HCT116 (cell line): Measurements from ENCODE around the gene SPTB. TPM values are rescaled to one million over a fixed set of nuclear protein-coding genes. Genes with fewer than 3 reads are reported as not detected.

ENCODE experiments used
- ATAC-seq: fragments of 200-7000 bp; cut with Tn5 transposase; 2 replicates; pipeline ENCODE4 v1.9.1; 2020; ENCODE audit warnings: mild to moderate bottlenecking, moderate library complexity
- BruUV-seq: library from RNA; stranded (reverse); fragments of 400-500 nt; replicated peaks from 2 replicates; lab custom pipeline; 2021; lab: Mats Ljungman, UMichigan
- CTCF ChIA-PET: fragments of 300-600 bp; sonication (Branson Sonifier 250); formaldehyde crosslinking; loops from one replicate; lab custom pipeline; 2021; ENCODE audit warnings: antibody characterized with exemption; lab: Charles Lee
- POLR2A ChIA-PET: fragments of 300-600, 350-600 bp; sonication (Branson Sonifier 250); formaldehyde crosslinking; loops from one replicate; lab custom pipeline; 2021; ENCODE audit warnings: antibody characterized with exemption; lab: Charles Lee
- RAD21 ChIA-PET, 2 experiments: fragments of 300-600 bp; sonication (Branson Sonifier 250); formaldehyde crosslinking; loops; one replicate each; lab custom pipeline; 2023; ENCODE audit warnings: low total read pairs in 2 of 2; ENCODE audit not compliant: uncharacterized antibody in 2 of 2, unreplicated experiment in 2 of 2, low non-redundant PET in 1 of 2; lab: Charles Lee
- DNase-seq: peaks from one replicate; pipeline ENCODE4 v3.0.0-alpha.2; 2010; ENCODE audit warnings: low read depth, low spot score
- H2AFZ ChIP-seq: fragments of 200-600 bp; shearing (Covaris generic), sonication (generic); 2 replicates; pipeline ENCODE4 v1.6.1; 2017; ENCODE audit warnings: low read depth, mixed run types, mixed read lengths, antibody characterized with exemption, low read length; ENCODE audit not compliant: poor library complexity, severe bottlenecking
- H3K27ac ChIP-seq: 2 replicates; pipeline ENCODE4 v1.5.1; 2012; ENCODE audit warnings: low read depth, low read length
- H3K27me3 ChIP-seq: fragments of 200-600 bp; sonication (generic); 2 replicates; pipeline ENCODE4 v1.6.1; 2016; ENCODE audit warnings: mixed run types, low read length, mixed read lengths; ENCODE audit not compliant: insufficient read depth
- H3K36me3 ChIP-seq, 2 experiments: fragments of 200-500 bp in 1 of 2; fragments of 200-600 bp in 1 of 2; sonication (Bioruptor generic) in 1 of 2; sonication (generic) in 1 of 2; 2 replicates each; pipeline versions ENCODE4 v1.5.1 to v1.6.1; 2014 to 2016; ENCODE audit warnings: low read length in 2 of 2, inconsistent platforms in 1 of 2, mixed read lengths in 1 of 2, mixed run types in 1 of 2; ENCODE audit not compliant: insufficient read depth in 2 of 2, control insufficient read depth in 1 of 2
- H3K4me1 ChIP-seq, 2 experiments: fragments of 200-600 bp in 1 of 2; sonication (generic) in 1 of 2; 2 replicates each; pipeline versions ENCODE4 v1.5.1 to v1.6.1; 2012 to 2017; ENCODE audit warnings: low read length in 2 of 2, inconsistent platforms in 1 of 2, mild to moderate bottlenecking in 1 of 2, mixed read lengths in 1 of 2, mixed run types in 1 of 2, moderate library complexity in 1 of 2; ENCODE audit not compliant: insufficient read depth in 2 of 2, control insufficient read depth in 1 of 2
- H3K4me2 ChIP-seq: fragments of 200-600 bp; sonication (generic); 2 replicates; pipeline ENCODE4 v1.6.1; 2017; ENCODE audit warnings: mixed run types, low read length, mixed read lengths
- H3K4me3 ChIP-seq, 2 experiments: fragments of 200-600 bp in 1 of 2; sonication (generic) in 1 of 2; replicated peaks in 1 of 2; 2 replicates each; pipeline ENCODE4 v1.5.1; 2011 to 2016; ENCODE audit warnings: low read length in 2 of 2, control low read depth in 1 of 2, low read depth in 1 of 2, mild to moderate bottlenecking in 1 of 2, mixed read lengths in 1 of 2, mixed run types in 1 of 2
- H3K79me2 ChIP-seq: fragments of 200-600 bp; sonication (generic); 2 replicates; pipeline ENCODE4 v1.6.1; 2017; ENCODE audit warnings: mild to moderate bottlenecking, mixed run types, low read length, moderate library complexity, mixed read lengths; ENCODE audit not compliant: insufficient read depth
- H3K9ac ChIP-seq: fragments of 200-600 bp; sonication (generic); 2 replicates; pipeline ENCODE4 v1.6.1; 2016; ENCODE audit warnings: low read length, mixed read lengths
- H3K9me2 ChIP-seq: fragments of 200-600 bp; sonication (generic), shearing (Covaris generic); 2 replicates; pipeline ENCODE4 v1.6.1; 2017; ENCODE audit warnings: mixed run types, mild to moderate bottlenecking, moderate library complexity; ENCODE audit not compliant: insufficient read depth
- H3K9me3 ChIP-seq, 2 experiments: fragments of 200-500 bp in 1 of 2; fragments of 200-600 bp in 1 of 2; sonication (Bioruptor generic) in 1 of 2; sonication (generic) in 1 of 2; 2 replicates each; pipeline ENCODE4 v1.6.1; 2014 to 2017; ENCODE audit warnings: low read length in 2 of 2, mixed read lengths in 2 of 2, inconsistent platforms in 1 of 2, low read depth in 1 of 2, mild to moderate bottlenecking in 1 of 2, mixed run types in 1 of 2, moderate library complexity in 1 of 2; ENCODE audit not compliant: control insufficient read depth in 1 of 2, insufficient read depth in 1 of 2
- H4K20me1 ChIP-seq: fragments of 200-600 bp; sonication (generic), shearing (Covaris generic); 2 replicates; pipeline ENCODE4 v1.6.1; 2017; ENCODE audit warnings: mixed run types, mild to moderate bottlenecking, moderate library complexity; ENCODE audit not compliant: insufficient read depth
- CBX3 ChIP-seq: IDR thresholded peaks from 2 replicates; pipeline ENCODE4 v1.6.1; 2012; ENCODE audit warnings: low read depth
- CTCF ChIP-seq, 3 experiments: fragments of 200-600 bp in 1 of 3; sonication (generic) in 1 of 3; IDR thresholded peaks in 2 of 3; conservative IDR thresholded peaks in 1 of 3; 2 replicates each; pipeline ENCODE4 v1.5.1; 2012 to 2017; ENCODE audit warnings: low read depth in 2 of 3, low read length in 2 of 3, antibody characterized with exemption in 1 of 3, borderline replicate concordance in 1 of 3, control low read depth in 1 of 3, mild to moderate bottlenecking in 1 of 3, mixed read lengths in 1 of 3, mixed run types in 1 of 3, moderate library complexity in 1 of 3; ENCODE audit not compliant: insufficient read depth in 1 of 3
- ELF1 ChIP-seq: IDR thresholded peaks from 2 replicates; pipeline ENCODE4 v1.6.1; 2012; ENCODE audit warnings: low read depth, borderline replicate concordance
- JUND ChIP-seq: IDR thresholded peaks from 2 replicates; pipeline ENCODE4 v1.6.1; 2012
- REST ChIP-seq: IDR thresholded peaks from 2 replicates; pipeline ENCODE4 v1.6.1; 2012; ENCODE audit warnings: low read depth
- SP1 ChIP-seq: IDR thresholded peaks from 2 replicates; pipeline ENCODE4 v1.6.1; 2012; ENCODE audit warnings: low read depth
- SRF ChIP-seq: IDR thresholded peaks from 2 replicates; pipeline ENCODE4 v1.6.1; 2012; ENCODE audit warnings: low read depth
- intact Hi-C: fragments of 100-400 bp; cut with micrococcal nuclease; formaldehyde crosslinking; loops from 2 replicates; pipeline ENCODE4 v1.10.0; 2022
- total RNA-seq: library from RNA; stranded (reverse); gene quantifications from one replicate; pipeline ENCODE4 v1.2.1, GENCODE V29; 2021; ENCODE audit not compliant: unreplicated experiment

Gene SPTB
- total RNA-seq, 1 experiment from 2014 or later = 4.2 TPM

- Histone ChIP-seq H3K9me3 (no peaks in the 10 kb centered on the region), H2AFZ (no peak overlapping the region), H3K27me3 (no peaks in the 10 kb centered on the region), H3K9ac (no peak overlapping the region), H3K4me1 (no peaks in the 10 kb centered on the region), H3K9me2 (no peaks in the 10 kb centered on the region), H3K27ac (no peak overlapping the region), H3K4me3 (no peak overlapping the region), H3K79me2 (peaks cover 11% of the 10 kb centered on the region; the same call in 1 of the 2 replicates), H3K4me2 (no peak overlapping the region), H4K20me1 (no peaks in the 10 kb centered on the region), H3K36me3 (peaks cover 34% of the 10 kb centered on the region in 2 experiments)
- ChIA-PET CTCF (interaction anchor here (0.7 kb wide), 1 partner anchor 400 kb away, joined by 3 read pairs; no protein-coding TSS in a partner anchor), RAD21 (no interaction called here), POLR2A (no interaction called here)
- no TSS peak for BruUV-seq
- no peak for DNase-seq
- ATAC-seq = no peak
- intact Hi-C loops = no loop called here
- no peak for TF ChIP-seq CBX3
- TF ChIP-seq JUND = no peak
- TF ChIP-seq SRF = no peak
- TF ChIP-seq CTCF (IDR thresholded peaks at IDR 0.05 in 2 of 3, conservative IDR thresholded peaks at IDR 0.05 in 1 of 3; ENCODE audit: borderline replicate concordance in 1 of 3, insufficient read depth in 1 of 3, low read depth in 2 of 3, low read length in 2 of 3) = no peak
- TF ChIP-seq ELF1 = no peak
- no peak for TF ChIP-seq REST
- TF ChIP-seq SP1 = no peak
Measured at GRCh38 chr14:64732536-64733120, 147.1 kb downstream of the SPTB start.
